HUES6 (cell line): ENCODE data around the gene DDX39A.

ENCODE experiments used
- H3K27ac ChIP-seq: 2 replicates; pipeline ENCODE4 v1.7.0; 2013; ENCODE audit warnings: low read depth, mild to moderate bottlenecking, low read length, inconsistent platforms
- H3K27me3 ChIP-seq: 2 replicates; pipeline ENCODE4 v1.6.1; 2013; ENCODE audit warnings: low read length; ENCODE audit not compliant: control insufficient read depth, insufficient read depth
- H3K36me3 ChIP-seq: 2 replicates; pipeline ENCODE4 v1.6.1; 2013; ENCODE audit warnings: low read length; ENCODE audit not compliant: control insufficient read depth, insufficient read depth
- H3K4me1 ChIP-seq: 2 replicates; pipeline ENCODE4 v1.6.1; 2013; ENCODE audit warnings: low read length; ENCODE audit not compliant: control insufficient read depth, insufficient read depth
- H3K4me3 ChIP-seq: 2 replicates; pipeline ENCODE4 v1.5.1; 2013; ENCODE audit warnings: low read depth, low read length
- H3K9ac ChIP-seq: one replicate; pipeline ENCODE4 v1.6.1; 2013; ENCODE audit warnings: mild to moderate bottlenecking, low read length
- H3K9me3 ChIP-seq: 2 replicates; pipeline ENCODE4 v1.6.1; 2013; ENCODE audit warnings: low read depth, low read length; ENCODE audit not compliant: control insufficient read depth, insufficient read depth

Gene DDX39A

GRCh38 chr19:14446336-14447036, 27.3 kb upstream of the DDX39A start:
- peaks cover 67% of the 10 kb centered on the region for H3K36me3 ChIP-seq
- H3K9me3 ChIP-seq = no peaks in the 10 kb centered on the region

GRCh38 chr19:14443632-14444216, 24.6 kb upstream of the DDX39A start:
- Histone ChIP-seq H3K9ac (no peak overlapping the region), H3K4me3 (no peak overlapping the region), H3K27ac (no peak overlapping the region), H3K4me1 (peaks cover 7% of the 10 kb centered on the region; the same call in 1 of the 2 replicates), H3K9me3 (no peaks in the 10 kb centered on the region), H3K36me3 (peaks cover 57% of the 10 kb centered on the region), H3K27me3 (no peaks in the 10 kb centered on the region)

More at GRCh38 chr19:14446336-14447036, 27.3 kb upstream of the DDX39A start:
- Histone ChIP-seq H3K9ac (no peak overlapping the region), H3K4me1 (peaks cover 2% of the 10 kb centered on the region; the same call in 1 of the 2 replicates), H3K27me3 (no peaks in the 10 kb centered on the region), H3K27ac (no peak overlapping the region), H3K4me3 (no peak overlapping the region)

GRCh38 chr19:14442891-14443631, 23.9 kb upstream of the DDX39A start:
- Histone ChIP-seq H3K9me3 (no peaks in the 10 kb centered on the region), H3K4me3 (no peak overlapping the region), H3K9ac (no peak overlapping the region), H3K27ac (no peak overlapping the region), H3K27me3 (no peaks in the 10 kb centered on the region), H3K4me1 (peaks cover 7% of the 10 kb centered on the region; the same call in 1 of the 2 replicates), H3K36me3 (peaks cover 50% of the 10 kb centered on the region)

GRCh38 chr19:14441041-14441938, 22.1 kb upstream of the DDX39A start:
- Histone ChIP-seq H3K4me3 (no peak overlapping the region), H3K27ac (no peak overlapping the region), H3K9ac (no peak overlapping the region), H3K9me3 (no peaks in the 10 kb centered on the region), H3K36me3 (peaks cover 41% of the 10 kb centered on the region), H3K27me3 (no peaks in the 10 kb centered on the region), H3K4me1 (peaks cover 7% of the 10 kb centered on the region; the same call in 1 of the 2 replicates)

- Histone ChIP-seq H3K4me1 (peaks cover 10% of the 10 kb centered on the region; the same call in 1 of the 2 replicates), H3K9ac (no peak overlapping the region), H3K9me3 (no peaks in the 10 kb centered on the region), H3K27me3 (no peaks in the 10 kb centered on the region), H3K27ac (no peak overlapping the region), H3K4me3 (no peak overlapping the region), H3K36me3 (peaks cover 36% of the 10 kb centered on the region)
Measured at GRCh38 chr19:14440049-14440448, 20.9 kb upstream of the DDX39A start.

- H3K9me3 ChIP-seq = no peaks in the 10 kb centered on the region
- no peak overlapping the region for H3K9ac ChIP-seq
- peaks cover 27% of the 10 kb centered on the region for H3K36me3 ChIP-seq
- no peak overlapping the region for H3K27ac ChIP-seq
- no peaks in the 10 kb centered on the region for H3K27me3 ChIP-seq
- peaks cover 20% of the 10 kb centered on the region for H3K4me1 ChIP-seq
- H3K4me3 ChIP-seq = no peak overlapping the region
Measured at GRCh38 chr19:14439014-14439413, 19.9 kb upstream of the DDX39A start.

GRCh38 chr19:14437578-14438140, 18.5 kb upstream of the DDX39A start:
- H3K27ac ChIP-seq = no peak overlapping the region
- H3K36me3 ChIP-seq = peaks cover 15% of the 10 kb centered on the region

GRCh38 chr19:14435320-14436050, 16.3 kb upstream of the DDX39A start:
- H3K27me3 ChIP-seq = peaks cover 5% of the 10 kb centered on the region; the same call in 1 of the 2 replicates
- H3K9ac ChIP-seq = no peak overlapping the region
- 0 out of 2 replicates have a peak, but pooled peaks cover 2% of the 10 kb centered on the region for H3K36me3 ChIP-seq
- H3K9me3 ChIP-seq = no peaks in the 10 kb centered on the region
- no peak overlapping the region for H3K27ac ChIP-seq
- no peak overlapping the region for H3K4me3 ChIP-seq
- peaks cover 23% of the 10 kb centered on the region for H3K4me1 ChIP-seq

More at GRCh38 chr19:14437578-14438140, 18.5 kb upstream of the DDX39A start:
- Histone ChIP-seq H3K9ac (no peak overlapping the region), H3K4me1 (peaks cover 23% of the 10 kb centered on the region), H3K4me3 (no peak overlapping the region), H3K9me3 (no peaks in the 10 kb centered on the region), H3K27me3 (no peaks in the 10 kb centered on the region; the same call in 1 of the 2 replicates)

- H3K4me3 ChIP-seq = peak overlapping the region; percentile 80
- peaks cover 5% of the 10 kb centered on the region; the same call in 1 of the 2 replicates for H3K27me3 ChIP-seq
- H3K36me3 ChIP-seq = 0 out of 2 replicates have a peak, but pooled peaks cover 2% of the 10 kb centered on the region
- peaks cover 16% of the 10 kb centered on the region for H3K4me1 ChIP-seq
- no peaks in the 10 kb centered on the region for H3K9me3 ChIP-seq
- no peak overlapping the region for H3K9ac ChIP-seq
- H3K27ac ChIP-seq = no peak overlapping the region
Measured at GRCh38 chr19:14434543-14435319, 15.6 kb upstream of the DDX39A start.
